Testis (tissue), 2 donors: ENCODE results near the gene MYOCD.

Experiments
- POLR2A ChIP-seq: fragments of 450-650 bp; IDR thresholded peaks from one replicate; pipeline ENCODE4 v1.6.1; 2017; ENCODE audit warnings: antibody characterized with exemption, mild to moderate bottlenecking, moderate library complexity
- TF ChIP-seq, protein P1 (sequence below), 3 experiments: fragments of 450-650 bp in 2 of 3; fragments of 200-600 bp in 1 of 3; sonication (generic) in 1 of 3; IDR thresholded peaks; one replicate each; pipeline ENCODE4 v1.5.1; 2016 to 2019; ENCODE audit warnings: antibody characterized with exemption in 3 of 3, mild to moderate bottlenecking in 2 of 3, moderate library complexity in 1 of 3

DNA sequence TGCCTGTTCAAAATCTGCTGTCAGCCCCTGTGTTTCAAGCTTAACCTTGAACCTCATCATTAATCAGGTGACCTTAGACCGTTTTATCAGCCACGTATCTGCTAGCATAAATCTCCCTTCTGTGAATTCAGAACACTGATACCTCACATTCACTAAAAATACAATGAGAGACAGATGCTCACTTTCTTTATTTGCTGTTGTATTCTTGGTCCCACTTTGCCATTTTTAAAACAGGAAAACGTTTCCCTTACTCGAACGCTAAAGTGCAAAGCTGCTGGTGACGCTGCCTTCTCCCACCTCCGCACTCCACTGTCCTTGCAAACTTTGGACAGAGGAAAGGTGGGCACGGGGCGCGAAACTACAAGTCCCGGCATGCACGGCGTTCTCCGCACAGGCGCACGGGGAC lies 123.4 kb downstream of the MYOCD start:
- TF ChIP-seq, protein P1, sequence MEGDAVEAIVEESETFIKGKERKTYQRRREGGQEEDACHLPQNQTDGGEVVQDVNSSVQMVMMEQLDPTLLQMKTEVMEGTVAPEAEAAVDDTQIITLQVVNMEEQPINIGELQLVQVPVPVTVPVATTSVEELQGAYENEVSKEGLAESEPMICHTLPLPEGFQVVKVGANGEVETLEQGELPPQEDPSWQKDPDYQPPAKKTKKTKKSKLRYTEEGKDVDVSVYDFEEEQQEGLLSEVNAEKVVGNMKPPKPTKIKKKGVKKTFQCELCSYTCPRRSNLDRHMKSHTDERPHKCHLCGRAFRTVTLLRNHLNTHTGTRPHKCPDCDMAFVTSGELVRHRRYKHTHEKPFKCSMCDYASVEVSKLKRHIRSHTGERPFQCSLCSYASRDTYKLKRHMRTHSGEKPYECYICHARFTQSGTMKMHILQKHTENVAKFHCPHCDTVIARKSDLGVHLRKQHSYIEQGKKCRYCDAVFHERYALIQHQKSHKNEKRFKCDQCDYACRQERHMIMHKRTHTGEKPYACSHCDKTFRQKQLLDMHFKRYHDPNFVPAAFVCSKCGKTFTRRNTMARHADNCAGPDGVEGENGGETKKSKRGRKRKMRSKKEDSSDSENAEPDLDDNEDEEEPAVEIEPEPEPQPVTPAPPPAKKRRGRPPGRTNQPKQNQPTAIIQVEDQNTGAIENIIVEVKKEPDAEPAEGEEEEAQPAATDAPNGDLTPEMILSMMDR (IDR thresholded peaks at IDR 0.05): no peak
- no peak for TF ChIP-seq POLR2A
